Right forelimb (tissue), 1 donor: ENCODE measurements around the gene IGFN1.
A peak's percentile ranks its signal among the peaks of the same experiment; 100 is the strongest.
"Not testable (repeated sequence)": the region's sequence is repeated elsewhere in the genome, so short reads cannot be mapped to it uniquely, and the experiment has no call there.

ENCODE experiments used
- DNase-seq: peaks from one replicate; pipeline ENCODE4 v3.0.0-alpha.2; 2018

The IGFN1 gene

DNA sequence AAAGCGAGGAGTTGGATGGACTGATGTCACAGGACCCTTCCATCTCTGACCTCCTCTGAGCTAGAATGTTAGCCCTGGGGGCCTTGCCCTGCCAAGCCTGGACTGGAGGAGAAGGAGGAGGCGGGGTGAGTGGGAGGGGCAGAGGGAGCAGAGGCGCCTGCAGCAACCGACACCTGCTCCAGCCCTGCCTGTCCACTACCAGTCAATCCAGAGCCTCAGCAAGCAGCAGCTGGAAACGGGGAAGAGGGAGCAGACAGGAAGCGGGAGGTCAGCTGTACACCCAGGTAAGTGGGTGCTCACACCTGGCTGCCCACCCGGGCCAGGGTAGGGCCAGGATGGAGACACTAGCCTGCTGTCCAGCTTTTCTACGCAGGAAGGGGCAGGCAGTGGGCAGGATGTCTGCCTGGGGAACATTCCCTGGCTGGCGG, at the start of gene IGFN1:
TSS of gene IGFN1 (plus strand) at position 201 of the 428 bp plus-strand sequence. CDS start 2,470 bp downstream, outside the sequence.
- no peak for DNase-seq

DNA sequence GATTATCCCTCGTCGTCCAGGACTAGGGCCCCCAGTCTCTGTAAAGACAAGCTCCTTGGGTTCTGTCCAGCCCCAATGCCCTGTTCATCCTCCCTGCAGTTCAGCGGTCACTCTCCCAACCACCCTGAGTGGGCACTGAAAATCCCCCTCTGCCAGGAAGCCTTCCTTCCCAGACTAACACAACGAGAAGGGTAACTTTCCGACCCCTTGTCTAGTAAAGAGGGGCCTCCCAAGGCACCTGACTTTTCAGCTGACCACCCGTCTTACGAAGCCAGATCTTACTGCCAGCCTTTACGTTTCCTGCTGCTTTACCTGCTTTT, 49.7 kb upstream of the IGFN1 start:
- DNase-seq = peak; percentile 22

DNA sequence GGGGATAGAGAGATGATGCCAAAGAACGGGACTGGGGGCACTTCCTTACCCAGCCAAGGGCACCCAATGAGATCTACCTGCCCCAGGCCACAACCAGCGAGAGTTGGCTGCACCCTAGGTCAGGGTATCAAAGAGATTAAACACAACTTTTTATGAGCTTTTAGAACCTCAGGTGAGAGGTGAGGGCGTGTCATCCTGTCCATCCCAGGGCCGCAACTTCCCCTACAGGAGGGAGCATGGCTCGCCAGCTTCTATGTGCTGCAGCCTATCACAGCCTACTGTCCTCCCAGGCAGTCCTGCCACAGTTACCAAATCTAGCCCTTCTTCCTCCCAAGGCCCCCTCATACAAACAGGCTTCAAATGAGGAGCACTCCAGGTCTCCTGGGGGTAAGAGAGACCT, 49.2 kb upstream of the IGFN1 start:
- DNase-seq = peak; percentile 29

DNA sequence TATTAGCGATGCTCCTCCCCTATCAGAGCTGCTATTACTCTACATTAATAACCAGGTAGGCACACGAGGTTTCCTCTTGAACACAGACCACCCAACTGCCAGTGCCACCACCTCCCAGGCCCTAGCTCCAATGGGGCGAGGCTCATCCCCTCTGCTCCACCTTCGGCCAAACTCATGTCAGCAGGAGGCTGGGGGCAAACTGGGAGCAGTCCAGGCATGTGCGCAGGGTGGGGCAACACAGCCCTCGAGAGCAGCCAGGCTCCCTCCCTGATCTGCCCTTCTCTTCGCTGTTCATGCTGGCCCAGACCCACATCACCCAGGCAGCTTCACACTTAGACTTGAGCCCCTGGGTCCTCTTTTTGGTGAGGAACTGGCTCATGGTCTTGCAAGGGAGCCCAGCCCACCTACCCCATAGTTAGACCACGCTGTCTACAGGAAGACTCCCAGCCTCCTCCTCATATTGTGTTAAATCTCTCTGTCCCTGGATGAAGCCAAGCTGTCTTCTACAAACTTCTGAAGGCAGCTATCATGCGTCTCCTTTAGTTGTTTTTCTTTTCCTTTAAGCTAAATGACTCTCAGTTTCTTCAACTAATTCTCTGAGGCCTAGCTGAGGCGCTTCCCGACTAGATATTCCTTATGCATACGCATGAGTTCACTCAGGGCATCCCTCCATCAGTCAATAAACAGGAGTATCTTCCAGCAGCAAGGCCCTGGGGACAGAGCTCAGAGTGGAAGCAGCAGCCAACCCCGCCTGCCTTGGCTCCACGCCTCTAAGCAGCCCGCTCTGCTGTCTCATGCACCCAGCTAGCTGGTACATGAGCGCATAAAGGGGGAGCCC, 48.4 kb upstream of the IGFN1 start:
- DNase-seq = peak; percentile 48

DNA sequence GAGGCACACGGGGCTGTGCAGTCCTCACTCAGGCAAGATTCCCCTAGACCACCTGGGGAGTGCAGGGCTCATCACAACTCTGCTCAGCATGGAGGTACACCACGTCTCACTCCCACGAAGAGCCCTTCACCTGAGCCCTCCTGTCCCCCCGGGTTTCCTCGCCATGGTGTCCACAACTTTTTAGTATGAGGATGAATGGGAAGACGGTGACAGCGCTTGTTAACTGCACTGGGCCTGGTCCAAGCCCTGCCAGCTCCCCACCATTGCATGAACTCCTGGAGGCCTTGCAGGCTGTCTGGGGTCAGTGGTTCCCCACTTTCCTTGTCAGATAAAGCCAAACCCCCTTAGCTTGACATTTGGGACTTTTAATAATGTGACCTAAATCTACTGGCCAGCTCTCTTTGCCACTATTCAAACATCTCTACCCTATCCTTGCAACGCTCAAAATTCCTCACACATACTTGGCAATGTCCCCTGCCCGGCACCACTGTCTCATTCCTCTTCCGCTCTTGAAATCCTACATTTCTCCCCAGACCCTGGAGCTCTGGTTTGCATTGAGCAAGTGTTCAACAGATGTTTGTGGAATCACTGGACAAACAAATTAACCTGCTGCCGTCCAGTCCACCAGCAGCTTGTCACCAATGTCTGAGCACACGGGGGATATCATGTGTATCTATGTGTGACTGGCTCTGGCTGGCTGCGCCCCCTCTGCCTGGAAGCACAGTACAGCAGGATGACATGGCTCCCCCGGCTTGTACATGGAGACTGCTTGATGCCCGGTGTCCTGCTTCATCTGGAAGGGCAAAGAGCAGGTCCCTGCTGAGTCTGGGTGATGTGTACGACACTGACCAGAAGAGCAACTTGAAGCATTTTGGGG, 47.5 kb upstream of the IGFN1 start:
- DNase-seq = no peak

DNA sequence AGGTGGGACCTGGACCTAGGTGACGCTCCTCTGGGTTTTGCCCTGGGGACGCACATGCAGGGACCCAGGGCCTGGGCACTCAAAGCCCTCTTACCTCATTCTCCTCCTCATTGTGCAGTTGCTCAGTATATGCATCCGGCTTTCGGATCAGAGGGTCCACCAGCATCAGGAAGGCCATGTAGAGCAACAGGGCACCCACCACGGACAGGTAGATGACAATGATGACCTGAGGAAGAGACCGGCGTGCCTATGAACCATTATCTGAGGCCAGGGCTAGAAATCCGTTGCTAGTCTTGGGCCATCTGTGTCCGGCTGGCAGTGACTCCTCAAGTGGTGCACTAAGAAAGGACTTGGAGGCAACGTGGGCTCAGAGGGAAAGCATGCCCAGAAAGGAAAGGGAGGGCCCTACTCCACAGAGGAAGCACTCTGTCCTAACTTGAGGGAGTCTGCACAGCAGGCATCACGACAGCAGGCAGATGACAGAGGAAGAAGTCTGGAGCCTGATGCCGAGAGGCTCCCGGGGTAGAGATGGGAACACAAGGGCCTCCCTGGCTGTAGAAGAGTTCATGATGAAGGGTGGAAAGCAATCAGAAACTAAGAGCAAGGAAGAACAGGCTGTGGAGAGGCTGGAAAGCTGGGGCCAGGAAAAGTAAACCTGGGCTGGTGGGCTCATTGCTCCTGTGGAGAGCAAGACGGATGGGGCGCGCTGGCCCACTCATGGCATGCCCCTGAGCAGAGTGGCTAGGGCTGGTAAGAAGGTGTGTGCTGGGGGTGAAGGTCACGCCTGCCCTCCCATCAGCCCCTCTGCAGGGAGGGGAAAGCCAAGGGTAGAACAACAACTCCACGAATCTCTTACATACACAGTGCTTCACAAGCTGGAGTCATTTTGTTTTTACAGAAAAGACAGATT, 46.6 kb upstream of the IGFN1 start:
- peak; percentile 20 for DNase-seq

DNA sequence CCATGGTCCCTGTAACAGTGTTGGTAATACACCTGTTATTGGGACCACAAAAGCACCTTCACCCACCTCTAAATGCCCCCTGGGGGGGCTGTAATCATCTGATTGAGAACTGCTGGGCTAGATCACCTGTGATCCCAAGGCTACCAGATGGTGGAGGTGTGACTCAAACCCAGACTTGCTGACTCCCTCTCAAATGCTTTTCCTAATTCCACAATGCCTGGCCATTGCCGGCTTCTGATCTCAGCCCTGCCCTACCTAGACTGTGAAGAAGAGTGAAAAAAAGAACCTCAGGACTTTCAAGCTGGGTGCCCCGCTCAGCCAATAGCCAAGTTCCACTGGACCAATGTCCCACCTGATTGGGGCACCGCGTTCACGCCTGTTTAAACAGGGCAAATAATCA, 45.9 kb upstream of the IGFN1 start:
- peak; percentile 6 for DNase-seq

DNA sequence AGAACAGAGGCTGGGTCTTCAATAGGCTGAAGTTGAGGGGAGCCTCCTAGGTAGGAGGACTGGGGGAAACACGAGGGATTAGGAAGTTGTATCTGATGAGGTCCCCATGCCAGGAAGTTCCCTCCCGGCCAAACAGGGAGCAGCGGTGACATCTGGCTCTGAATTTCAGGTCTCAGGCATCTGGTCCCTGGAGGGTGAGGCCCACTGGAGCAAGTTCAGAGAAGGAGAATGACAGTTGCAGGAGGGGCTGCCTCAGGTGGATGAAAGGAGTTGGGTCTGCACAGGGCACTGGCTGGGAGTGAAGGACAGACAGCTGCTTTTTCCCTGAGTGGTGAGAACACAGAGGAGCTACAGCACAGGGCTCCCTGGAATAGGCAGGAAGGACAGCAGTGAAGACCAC, 45.5 kb upstream of the IGFN1 start:
- DNase-seq = peak; percentile 23

DNA sequence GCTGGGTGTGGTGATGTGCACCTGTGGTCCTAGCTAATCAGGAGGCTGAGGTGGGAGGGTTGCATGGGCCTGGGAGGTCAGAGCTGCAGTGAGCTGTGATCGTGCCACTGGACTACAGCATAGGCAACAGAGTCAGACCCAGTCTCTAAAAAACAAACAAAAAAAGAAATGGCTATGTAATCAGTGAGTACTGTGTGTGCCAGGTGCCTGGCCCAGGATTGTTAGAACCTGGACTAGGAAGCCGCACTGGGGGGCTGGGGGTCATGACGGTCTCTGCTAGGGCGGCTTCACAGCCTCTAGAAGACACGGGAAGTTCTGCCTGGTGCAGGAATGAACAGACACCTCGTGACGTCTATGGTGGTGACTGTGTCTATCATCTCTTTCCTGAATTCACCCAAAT, 44.8 kb upstream of the IGFN1 start:
- peak; percentile 32 for DNase-seq

DNA sequence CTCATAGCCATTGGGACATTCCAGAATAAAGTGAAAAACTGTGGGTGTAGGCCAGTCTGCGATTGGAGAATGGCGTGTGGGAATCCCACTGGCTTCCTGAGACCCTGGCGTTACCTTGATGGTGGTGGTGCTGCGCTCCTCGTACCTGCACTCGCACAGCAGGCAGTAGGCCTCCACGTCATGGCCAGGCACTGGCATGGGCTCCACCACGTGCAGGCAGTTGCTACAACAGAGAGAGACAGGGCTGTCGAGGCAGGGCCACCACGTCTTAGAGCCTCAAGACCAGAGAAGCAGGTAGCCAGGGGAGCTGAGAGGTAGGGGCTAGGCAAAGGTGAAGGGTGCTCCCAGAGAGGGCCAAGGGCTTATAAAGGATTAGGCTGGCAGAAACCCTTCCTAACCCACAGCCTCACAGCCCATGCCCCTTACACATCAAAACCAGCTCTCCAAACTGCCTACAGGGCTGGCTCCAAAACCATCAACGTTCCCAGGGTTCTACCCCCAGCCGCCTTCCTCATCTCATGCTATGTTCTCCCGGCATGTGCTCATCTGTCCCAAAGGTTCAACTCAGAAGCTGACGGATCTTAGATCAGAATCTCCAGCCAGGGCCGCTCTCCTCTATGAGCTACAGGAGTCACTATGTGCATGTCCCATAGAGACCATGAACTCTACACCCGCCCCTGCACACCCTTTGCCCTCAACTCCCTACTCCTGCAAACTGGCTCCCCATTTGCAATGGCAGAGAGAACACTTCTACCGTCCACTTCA, 43.8 kb upstream of the IGFN1 start:
- DNase-seq = peak; percentile 17

DNA sequence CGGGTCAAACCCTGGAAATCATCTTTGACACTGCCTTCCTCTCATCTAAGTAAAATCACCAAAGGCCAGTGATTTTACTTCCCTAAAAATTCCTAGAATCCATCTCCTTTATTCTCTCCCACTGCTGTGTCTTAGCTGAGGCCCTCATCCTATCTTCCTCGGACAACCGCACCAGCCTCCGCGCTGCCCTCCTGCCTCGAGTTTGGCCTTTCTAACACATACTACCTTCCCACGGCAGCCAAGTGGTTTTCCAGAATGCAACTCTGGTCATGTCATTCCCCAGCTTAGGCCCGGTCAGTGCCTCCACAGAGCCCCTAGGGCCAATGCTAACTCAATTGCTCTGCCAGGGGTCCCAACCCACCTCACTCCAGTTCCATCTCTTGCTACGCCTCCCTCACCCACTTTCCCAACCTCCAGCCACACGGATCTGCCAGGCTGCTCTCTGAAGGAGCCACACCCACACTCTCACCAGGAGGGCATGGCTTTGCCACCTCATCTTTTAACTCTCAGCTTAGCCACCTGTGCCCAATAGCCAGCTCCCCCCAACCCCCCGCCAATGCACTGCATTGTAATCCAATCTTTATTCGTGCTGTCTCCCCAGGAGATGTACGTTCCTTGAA, 43.1 kb upstream of the IGFN1 start:
- DNase-seq = peak; percentile 40

DNA sequence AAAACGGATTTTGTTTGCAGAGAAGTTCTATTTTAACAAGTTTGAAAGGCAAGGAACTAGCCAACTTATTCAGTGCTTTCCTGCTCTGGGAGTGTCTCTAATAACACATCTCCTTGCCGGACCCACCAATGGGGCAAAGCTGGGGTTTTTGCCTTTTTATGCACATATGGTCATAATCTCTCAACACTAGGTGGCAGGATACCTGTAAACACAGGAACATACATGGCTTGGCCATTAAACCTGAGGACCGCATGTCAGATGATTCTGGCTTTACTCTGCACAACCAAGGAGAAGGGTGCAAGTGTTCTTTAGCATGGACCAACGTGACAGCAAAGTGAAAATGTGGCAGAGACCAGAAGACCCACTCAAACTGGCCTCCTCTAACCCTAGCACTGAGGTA, 41.2 kb upstream of the IGFN1 start:
- DNase-seq = peak; percentile 37

DNA sequence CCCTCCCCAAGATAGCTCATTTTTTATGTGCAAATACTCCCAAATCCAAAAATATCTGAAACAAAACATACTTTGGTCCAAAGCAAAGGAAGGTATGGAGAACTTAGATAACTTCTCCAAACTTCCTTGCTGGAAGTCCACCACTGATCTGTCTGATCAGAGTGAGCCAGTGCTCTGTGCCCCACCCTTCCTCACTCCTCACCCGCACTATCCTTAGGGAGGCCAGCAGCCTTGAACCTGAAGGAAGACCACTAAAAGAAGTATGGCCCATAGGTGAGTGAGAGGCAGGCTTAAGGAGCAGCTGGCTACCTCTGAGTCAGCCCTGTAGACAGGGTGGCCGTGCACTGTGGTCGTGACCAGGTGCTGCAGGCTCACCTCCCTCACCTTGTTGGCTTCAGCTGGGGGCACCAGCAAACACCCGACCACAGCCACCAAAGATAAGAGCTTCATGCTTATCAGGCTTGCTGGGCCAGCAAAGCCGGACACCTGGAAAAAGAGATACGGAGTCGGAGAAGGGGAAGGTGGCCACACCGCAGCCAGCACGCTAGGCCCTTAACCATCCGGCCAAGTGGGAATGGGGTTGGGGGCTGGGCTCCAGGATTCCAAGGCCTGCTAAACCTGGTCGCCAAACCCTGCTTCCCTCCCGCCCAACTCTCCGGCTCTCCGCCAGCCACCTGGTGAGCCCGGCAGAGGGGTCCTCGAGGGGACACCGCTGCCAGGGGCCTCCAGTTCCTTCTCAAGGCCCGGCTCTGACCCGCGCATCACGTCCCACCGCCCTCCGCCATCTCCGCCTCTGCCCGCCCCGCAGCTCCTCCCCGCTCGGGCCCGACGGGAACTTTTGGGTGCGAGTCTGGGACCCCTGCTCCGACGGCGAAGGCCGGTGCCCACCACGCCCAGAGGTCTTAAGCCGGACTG, 36.9 kb upstream of the IGFN1 start:
- no peak for DNase-seq

DNA sequence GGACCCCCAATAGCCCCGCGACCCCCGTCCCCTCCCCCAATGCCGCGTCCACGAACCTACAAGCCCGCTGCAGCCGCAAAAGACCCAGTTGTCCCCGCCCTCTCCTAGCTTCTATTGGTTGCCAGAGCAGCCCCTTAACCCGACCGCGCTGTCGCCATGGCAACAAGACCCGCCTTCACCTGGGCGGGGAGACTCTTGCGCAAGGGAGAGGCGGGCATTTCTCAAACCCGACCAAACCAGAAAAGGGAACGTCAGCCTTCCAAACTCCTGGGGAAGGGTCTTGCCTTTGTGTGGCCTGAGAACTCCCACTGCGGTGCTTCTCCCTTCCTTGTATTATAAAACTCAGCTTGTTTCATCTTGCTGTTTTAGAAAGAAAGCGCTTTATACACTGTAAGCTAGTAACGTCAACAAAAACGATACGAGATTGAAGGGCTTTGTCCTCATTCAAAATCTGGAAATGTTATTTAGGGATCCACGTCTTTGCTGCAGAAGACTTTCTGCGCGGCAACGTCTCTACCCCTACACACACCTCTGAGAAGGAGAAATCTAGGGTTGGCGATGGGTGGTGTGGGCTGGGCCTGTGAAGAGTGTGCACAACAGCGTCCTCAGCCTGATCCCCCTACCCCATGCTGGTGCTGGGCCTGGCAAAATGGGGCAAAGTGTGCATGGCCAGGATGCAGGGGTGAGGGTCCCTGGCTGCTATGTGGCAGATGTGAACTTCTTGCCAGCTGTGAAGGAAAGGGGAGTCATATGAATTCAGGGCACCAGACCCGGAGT, 36.0 kb upstream of the IGFN1 start, which contains the start of gene TMEM9:
TSS of gene TMEM9 (minus strand) at position 86 of the 777 bp plus-strand sequence. CDS start 551 bp downstream, outside the sequence.
- peak; percentile 99 for DNase-seq

DNA sequence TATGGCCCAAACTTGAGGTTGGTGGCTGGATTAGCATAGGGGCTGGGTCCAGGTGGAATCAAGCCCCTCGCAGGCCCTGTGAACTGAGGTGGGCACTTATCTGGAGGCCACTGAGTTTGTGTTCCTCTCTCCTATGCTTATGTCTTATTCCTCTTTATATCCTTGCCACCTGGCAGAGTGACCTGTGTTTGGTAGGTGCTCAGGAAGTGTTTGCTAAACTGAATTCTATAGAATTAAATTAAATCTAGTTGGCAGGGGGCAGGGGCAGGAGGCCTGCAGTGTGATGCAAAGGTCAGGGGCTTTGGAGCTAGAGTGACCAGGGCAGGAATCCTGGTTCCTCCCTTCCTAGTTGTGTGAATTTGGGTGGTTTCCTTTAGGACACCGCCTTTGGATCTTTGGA, 35.3 kb upstream of the IGFN1 start:
- peak; percentile 36 for DNase-seq

DNA sequence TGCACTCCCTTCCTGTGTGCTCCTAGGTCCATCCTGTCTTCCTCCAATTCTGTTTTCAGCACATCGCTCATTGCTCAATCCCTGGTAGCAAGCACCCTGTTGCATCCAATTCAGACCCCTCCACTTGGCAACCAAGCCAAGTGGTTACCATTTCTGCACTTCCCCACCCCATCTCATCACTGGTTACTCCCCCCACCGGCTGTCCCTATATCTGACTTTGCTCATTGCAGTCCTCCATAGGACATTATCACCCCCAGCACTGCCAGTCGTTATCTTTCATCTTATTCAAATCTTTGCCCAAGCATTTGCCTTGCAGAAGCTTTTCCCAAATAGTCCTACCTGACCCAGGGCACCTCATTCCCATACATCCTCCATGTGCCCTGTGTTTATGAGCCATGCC, 34.3 kb upstream of the IGFN1 start:
- peak; percentile 24 for DNase-seq

DNA sequence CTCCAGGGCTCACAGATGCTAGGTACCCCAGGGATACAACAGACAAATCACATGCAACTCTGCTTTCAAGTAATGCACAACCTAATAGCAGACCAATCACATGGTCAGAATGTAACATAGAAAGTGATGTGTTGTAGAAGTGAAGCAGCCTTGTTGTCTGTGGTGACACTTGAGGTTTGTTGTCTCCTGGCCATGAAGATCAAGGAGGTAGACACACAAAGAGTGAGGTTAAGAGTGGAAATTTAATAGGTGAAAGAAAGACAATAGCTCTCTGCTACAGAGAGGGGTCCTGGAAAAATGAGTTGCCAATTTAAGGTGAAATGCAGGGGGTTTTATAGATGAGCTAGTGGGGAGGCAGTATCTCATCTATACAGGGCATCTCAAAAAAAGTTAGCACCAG, 33.8 kb upstream of the IGFN1 start:
- peak; percentile 9 for DNase-seq

DNA sequence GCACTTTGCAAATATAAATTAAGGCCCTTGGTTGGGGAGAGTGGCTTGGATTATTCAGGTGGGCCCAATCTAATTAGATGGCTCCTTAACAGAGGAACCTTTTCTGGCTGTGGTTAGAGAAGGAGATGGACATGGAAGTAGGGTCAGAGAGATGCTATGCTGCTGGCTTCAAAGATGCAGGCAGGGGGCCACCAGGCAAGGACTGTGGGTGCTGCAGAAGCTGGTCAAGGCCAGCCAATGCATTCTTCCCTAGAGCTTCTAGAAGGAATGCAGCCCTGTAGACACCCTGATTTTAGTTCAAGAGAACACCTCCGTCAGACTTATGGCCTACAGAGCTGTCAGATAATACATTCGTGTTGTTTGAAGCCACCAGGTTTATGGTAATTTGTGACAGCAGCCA, 32.7 kb upstream of the IGFN1 start:
- DNase-seq = no peak

DNA sequence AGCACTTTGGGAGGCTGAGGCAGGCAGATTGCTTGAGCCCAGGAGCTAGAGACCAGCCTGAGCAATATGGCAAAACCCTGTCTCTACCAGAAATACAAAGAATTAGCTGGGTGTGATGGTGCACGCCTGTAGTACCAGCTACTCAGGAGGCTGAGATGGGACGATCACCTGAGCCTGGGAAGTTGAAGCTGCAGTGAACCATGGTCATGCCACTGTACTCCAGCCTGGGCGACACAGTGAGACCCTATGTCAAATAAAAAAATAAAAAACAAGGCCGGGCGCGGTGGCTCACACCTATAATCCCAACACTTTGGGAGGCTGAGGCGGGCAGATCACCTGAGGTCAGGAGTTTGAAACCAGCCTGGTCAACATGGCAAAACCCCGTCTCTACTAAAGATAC, 27.6 kb upstream of the IGFN1 start:
- DNase-seq = not testable (repeated sequence)

DNA sequence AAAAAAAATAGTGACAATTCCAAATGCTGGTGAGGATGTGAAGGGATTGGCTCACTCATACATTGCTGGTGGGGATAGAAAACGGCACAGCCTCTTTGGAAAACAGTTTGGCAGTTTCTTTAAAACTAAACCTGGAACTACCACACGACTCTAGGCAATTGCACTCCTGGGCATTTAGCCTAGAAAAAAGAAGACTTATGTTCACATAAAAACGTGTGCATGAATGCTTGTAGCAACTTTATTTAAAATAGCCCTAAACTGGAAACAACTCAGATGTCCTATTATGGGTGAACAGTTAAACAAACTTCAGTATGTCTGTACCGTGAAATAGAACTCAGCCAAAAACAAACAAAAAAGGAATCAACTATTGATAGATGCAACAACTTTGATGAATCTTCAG, 26.9 kb upstream of the IGFN1 start:
- no peak for DNase-seq
